Erythroblast (primary cell): ENCODE results near the gene VSIG10L.

Source experiments
- DNase-seq, 2 experiments: peaks; one replicate each; lab custom pipeline; 2025; lab: John Stamatoyannopoulos, UW
- GATA1 ChIP-seq: IDR thresholded peaks from 2 replicates; pipeline ENCODE4 v1.6.1; 2011; ENCODE audit warnings: low read depth, mild to moderate bottlenecking, control low read depth, low read length, moderate library complexity
- POLR2A ChIP-seq: IDR thresholded peaks from 2 replicates; pipeline ENCODE4 v1.6.1; 2011; ENCODE audit warnings: mild to moderate bottlenecking, low read length

VSIG10L gene

DNA sequence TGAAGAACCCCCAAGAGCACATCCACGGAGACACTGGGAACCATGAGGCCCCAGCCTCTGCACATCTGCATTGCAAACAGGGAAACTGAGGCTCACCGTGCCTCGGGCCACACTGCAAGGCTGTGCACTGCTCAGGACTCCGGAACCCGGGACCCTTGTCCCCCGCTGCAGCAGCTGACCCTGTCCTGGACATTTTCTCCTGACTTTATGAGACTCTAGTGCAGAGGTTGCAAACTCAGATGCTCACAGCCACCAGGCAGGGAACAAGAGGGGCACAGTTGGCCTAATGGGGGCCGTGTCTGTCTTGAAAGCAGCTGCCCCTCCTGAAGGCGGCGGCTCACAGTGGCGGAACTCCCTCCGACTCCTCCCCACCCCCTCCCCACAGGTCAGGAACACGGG is 47.0 kb downstream of the VSIG10L start:
- DNase-seq = no peak

DNA sequence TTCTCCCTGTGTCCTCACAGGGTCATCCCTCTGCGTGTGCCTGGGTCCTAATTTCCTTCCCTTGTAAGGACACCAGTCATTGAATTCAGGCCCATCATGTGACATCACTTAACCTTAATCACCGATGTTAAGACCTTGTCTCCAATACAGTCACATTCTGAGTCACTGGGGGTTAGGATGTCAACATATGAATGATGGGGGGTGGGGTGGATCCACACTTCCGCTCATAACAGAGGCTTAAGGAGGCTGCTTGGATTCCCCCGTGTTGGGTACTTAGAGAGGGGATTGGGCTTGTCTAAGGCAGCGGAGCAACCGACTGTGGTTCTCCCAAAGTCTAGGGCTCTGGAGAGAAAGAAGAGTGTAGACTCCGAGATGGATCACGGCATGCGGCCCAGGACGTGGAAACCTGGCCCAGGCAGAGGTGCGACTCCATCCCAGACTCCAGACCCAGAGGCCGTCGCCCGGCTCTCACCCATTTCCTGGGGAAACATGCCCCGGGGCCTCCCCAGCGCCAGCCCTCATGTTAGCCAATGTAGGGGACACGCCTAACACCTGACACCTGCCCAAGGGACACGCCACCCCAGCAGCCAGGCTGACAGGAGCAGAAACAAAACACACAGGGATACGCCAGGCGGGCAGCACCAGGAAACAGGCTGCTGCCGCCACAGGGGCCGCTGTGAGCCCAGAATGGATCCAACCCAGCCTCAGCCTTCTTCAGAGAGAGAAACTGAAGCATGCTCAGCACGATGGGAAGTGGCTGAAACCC is 47.5 kb downstream of the VSIG10L start:
- no peak for DNase-seq
- TF ChIP-seq GATA1 = no peak
- no peak for TF ChIP-seq POLR2A

More for the DNA sequence above, 47.0 kb downstream of the VSIG10L start:
- TF ChIP-seq GATA1 (no peak), POLR2A (no peak)

DNA sequence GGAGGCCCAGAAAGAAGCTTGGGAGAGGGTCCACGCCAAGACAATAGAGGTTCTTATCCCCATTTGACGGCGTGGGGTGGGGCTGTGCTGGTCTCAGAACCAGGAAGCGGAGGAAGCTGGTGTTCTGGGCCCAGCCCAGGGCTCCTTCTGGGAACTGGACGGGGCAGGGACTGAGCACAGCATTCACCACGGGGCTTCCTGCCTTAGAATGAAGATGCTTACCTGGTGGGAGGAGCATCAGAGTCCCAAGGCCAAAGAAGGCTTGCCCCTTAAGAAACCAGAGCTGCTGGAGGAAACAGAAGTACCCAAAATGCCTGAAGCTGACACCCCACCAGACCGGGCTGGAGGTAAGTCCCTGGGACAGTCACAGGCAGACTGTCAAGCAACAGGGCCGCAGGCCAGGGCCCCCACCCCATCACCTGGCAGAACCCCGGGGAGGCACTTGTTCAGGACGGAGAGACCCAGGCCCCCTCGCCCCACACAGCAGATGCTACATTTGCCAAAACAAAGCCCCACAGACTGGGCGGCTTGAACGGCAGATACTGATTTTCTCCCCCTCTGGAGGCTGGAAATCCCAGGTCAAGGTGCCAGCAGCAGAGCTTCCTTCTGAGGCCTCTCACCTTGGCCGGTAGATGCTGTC is 48.2 kb downstream of the VSIG10L start:
- no peak for DNase-seq

DNA sequence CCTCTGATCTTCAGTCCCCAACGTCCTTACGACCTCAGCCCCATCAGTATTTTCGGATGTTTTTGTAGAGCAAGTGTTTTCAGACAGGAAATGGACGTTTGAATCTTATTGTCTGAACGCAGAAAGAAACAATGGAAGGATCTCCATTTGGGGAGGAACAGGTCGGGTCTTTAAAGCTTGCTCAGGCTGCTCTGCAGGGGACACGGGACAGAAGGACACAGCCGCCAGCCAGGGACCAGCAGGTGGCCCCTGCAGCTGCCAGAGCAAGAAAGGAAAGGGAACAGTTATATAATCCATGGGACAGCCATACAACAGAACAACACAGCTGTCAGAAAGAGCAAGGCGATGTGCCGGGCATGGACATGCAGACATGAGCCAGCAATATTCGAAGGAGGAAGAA is 49.0 kb downstream of the VSIG10L start:
- DNase-seq = no peak
- TF ChIP-seq POLR2A = no peak
- TF ChIP-seq GATA1 = no peak

More for the DNA sequence above, 48.2 kb downstream of the VSIG10L start:
- no peak for TF ChIP-seq GATA1

DNA sequence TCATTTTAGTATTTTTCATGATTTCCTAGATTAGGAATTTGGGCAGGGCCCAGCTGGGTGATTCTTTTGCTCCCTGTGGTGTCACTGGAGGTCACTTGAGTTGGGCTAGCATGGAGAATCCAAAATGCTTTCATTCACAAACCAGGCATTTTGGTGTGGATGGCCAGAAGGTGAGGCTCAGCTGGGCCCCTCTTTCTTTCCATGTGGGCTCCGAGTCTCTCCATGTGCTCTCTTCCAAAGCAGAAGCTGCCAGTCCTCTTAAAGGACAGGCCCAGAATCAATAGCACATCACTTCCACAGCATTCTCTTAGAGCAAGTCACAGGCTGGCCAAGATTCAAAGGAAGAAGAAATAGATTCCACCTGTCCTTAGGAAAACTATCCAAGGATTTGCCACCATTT is 52.3 kb downstream of the VSIG10L start:
- TF ChIP-seq GATA1 = no peak
- no peak for TF ChIP-seq POLR2A

DNA sequence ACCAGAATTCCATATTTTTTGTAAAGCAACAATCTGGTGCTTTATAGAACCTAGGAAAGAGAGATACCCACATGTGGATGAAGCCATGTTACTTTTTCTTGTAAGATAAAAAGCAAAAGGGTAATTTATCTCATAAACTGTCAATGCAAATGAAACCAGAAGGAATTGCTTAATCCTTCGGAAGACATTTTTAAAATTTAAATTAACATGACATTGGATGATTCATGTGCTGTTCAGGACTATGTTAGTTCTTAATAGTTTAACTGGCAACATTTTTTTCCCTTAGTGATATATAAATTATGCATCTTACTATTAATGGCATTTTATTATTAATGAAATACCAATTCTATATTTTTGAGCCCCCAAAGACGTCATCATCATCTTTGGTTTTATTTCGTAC is 56.3 kb downstream of the VSIG10L start:
- no peak for TF ChIP-seq POLR2A
- no peak for DNase-seq

More for the DNA sequence above, 52.3 kb downstream of the VSIG10L start:
- DNase-seq = no peak

DNA sequence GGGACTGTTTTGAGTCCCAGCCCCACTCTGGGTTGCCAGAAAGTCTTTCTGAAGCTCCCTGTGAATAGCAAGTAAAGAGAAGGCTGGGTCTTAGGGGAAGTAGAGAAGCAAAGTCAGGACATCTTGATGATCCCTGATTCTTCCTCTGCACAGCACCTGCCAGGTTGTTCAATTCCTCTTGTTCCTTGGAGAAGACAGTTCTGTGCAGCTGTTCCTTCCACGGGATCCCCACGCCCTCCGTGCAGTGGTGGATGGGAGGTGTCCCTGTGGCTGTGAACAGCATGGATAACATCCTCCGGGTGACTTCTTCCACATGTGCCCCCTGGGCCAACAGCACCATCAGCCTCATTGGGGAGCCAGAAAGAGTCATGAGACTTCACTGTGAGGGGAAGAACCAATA is 59.6 kb downstream of the VSIG10L start:
- TF ChIP-seq POLR2A (no peak), GATA1 (no peak)
- DNase-seq = no peak
